ENCODE data around the gene CDH2. TPM values are rescaled to one million over a fixed set of nuclear protein-coding genes. Genes with fewer than 3 reads are reported as not detected.

Gene CDH2
- total RNA-seq, 1 experiment from 2014 or later = 36.2 TPM

- H4K20me1 ChIP-seq (ENCODE audit: control insufficient read depth, insufficient read depth, insufficient read length) = no peaks in the 10 kb centered on the region
- no CpG with 5 or more reads among the region's 5 CpGs for WGBS (ENCODE audit: extremely low coverage, insufficient read length, low lambda C conversion rate)
- no peak overlapping the region for H3K4ac ChIP-seq (ENCODE audit: low read depth, low read length)
- H3K27me3 ChIP-seq (ENCODE audit: insufficient read depth, low read length) = no peaks in the 10 kb centered on the region
- no peaks in the 10 kb centered on the region for H3K79me1 ChIP-seq (ENCODE audit: insufficient read depth, low read depth, low read length, poor library complexity, severe bottlenecking)
- H3K23ac ChIP-seq (ENCODE audit: insufficient read length, low read depth, low read length) = no peak overlapping the region
- H4K91ac ChIP-seq (ENCODE audit: insufficient read length, low read depth, low read length) = no peak overlapping the region
- Mint-ChIP-seq H3K4me3 (no peak overlapping the region), H3K9me3 (no peaks in the 10 kb centered on the region), H3K4me1 (peaks cover 7 to 16% of the 10 kb centered on the region in 2 experiments; a peak in 2 of 4 replicates), H3K27me3 (ENCODE audit: low read depth) (no peaks in the 10 kb centered on the region), H3K36me3 (ENCODE audit: insufficient read depth in 1 of 3, low read depth in 3 of 3) (no peaks in the 10 kb centered on the region), H3K27ac (no peak overlapping the region)
- no peak overlapping the region for H3K18ac ChIP-seq (ENCODE audit: insufficient read length, low read depth, low read length)
- H2BK120ac ChIP-seq (ENCODE audit: low read depth, low read length, poor library complexity, severe bottlenecking) = no peak overlapping the region
- H3K23me2 ChIP-seq (ENCODE audit: insufficient read length, low read depth, low read length, poor library complexity, severe bottlenecking) = no peaks in the 10 kb centered on the region
- no peak overlapping the region for H4K5ac ChIP-seq (ENCODE audit: insufficient read length, low read depth, low read length)
- DNase-seq = no peak
- no peak overlapping the region for H4K8ac ChIP-seq (replicated peaks; ENCODE audit: insufficient read length, low read depth, low read length)
- H3K4me1 ChIP-seq (ENCODE audit: insufficient read depth, low read length) = no peaks in the 10 kb centered on the region
- TF ChIP-seq, protein P1, sequence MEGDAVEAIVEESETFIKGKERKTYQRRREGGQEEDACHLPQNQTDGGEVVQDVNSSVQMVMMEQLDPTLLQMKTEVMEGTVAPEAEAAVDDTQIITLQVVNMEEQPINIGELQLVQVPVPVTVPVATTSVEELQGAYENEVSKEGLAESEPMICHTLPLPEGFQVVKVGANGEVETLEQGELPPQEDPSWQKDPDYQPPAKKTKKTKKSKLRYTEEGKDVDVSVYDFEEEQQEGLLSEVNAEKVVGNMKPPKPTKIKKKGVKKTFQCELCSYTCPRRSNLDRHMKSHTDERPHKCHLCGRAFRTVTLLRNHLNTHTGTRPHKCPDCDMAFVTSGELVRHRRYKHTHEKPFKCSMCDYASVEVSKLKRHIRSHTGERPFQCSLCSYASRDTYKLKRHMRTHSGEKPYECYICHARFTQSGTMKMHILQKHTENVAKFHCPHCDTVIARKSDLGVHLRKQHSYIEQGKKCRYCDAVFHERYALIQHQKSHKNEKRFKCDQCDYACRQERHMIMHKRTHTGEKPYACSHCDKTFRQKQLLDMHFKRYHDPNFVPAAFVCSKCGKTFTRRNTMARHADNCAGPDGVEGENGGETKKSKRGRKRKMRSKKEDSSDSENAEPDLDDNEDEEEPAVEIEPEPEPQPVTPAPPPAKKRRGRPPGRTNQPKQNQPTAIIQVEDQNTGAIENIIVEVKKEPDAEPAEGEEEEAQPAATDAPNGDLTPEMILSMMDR (conservative IDR thresholded peaks at IDR 0.05) = no peak
- no peak overlapping the region for H3K4me2 ChIP-seq (ENCODE audit: insufficient read depth, insufficient read length, low read length)
- no peak overlapping the region for H3K14ac ChIP-seq (ENCODE audit: insufficient read depth, low read length)
- H3K9me3 ChIP-seq (ENCODE audit: control insufficient read depth, low read depth, low read length) = no peaks in the 10 kb centered on the region
- no peak overlapping the region for H3K56ac ChIP-seq (ENCODE audit: insufficient read length, low read depth, low read length)
- no peak overlapping the region for H2AFZ ChIP-seq (ENCODE audit: low read length)
- H2AK5ac ChIP-seq (ENCODE audit: insufficient read length, low read length) = no peak overlapping the region
- peak overlapping the region; percentile 75 for H2BK20ac ChIP-seq (ENCODE audit: low read depth, low read length, poor library complexity, severe bottlenecking)
- no peak overlapping the region for H3T11ph ChIP-seq (ENCODE audit: low read length)
- no peak overlapping the region for H2BK12ac ChIP-seq (ENCODE audit: insufficient read length, low read depth, low read length)
- no peak overlapping the region for H2BK15ac ChIP-seq (ENCODE audit: low read depth, low read length)
- H3K9ac ChIP-seq (ENCODE audit: extremely low read depth, insufficient read length, low read length) = no peak overlapping the region
- H3K27ac ChIP-seq (ENCODE audit: insufficient read length, low read depth, low read length) = no peak overlapping the region
- H2BK5ac ChIP-seq (ENCODE audit: insufficient read length, low read length) = no peak overlapping the region
- peaks cover 2% of the 10 kb centered on the region; the same call in 1 of the 2 replicates for H3K79me2 ChIP-seq (ENCODE audit: insufficient read depth, low read length)
Observed at GRCh38 chr18:28127763-28128658, 48.9 kb downstream of the CDH2 start.
